HG02852 (cell line): ENCODE measurements around the gene MUTYH.

ENCODE experiments used
- ATAC-seq: cut with Tn5 transposase; IDR thresholded peaks from one replicate; pipeline ENCODE4 v1.9.1; 2021; ENCODE audit warnings: mild to moderate bottlenecking, moderate library complexity; ENCODE audit not compliant: unreplicated experiment

Gene MUTYH

DNA sequence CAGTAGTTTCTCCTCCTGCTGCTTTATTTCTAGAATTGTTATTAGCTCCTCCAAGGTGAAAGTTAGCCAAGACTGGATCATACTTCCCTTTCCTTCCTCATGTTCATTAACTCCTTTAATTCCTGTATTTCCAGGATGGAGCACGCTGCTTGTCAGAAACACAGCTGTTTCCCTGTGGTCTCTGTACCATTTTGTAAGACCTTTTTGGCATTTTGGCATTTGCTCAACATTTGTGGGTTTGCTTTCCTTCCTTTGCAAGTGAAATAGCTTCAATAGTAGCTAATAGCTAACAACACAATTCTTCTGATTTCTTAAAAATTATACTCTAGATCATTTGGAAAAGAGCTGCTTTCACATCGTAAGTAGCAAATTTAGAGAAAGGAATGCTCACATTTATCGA is 57.9 kb downstream of the MUTYH start:
- ATAC-seq, result no peak
